ENCODE measurements around the gene PPARA. TPM values are rescaled to one million over a fixed set of nuclear protein-coding genes. Genes with fewer than 3 reads are reported as not detected.

The PPARA gene
- total RNA-seq, 1 experiment from 2014 or later, result 14.5 TPM

DNA sequence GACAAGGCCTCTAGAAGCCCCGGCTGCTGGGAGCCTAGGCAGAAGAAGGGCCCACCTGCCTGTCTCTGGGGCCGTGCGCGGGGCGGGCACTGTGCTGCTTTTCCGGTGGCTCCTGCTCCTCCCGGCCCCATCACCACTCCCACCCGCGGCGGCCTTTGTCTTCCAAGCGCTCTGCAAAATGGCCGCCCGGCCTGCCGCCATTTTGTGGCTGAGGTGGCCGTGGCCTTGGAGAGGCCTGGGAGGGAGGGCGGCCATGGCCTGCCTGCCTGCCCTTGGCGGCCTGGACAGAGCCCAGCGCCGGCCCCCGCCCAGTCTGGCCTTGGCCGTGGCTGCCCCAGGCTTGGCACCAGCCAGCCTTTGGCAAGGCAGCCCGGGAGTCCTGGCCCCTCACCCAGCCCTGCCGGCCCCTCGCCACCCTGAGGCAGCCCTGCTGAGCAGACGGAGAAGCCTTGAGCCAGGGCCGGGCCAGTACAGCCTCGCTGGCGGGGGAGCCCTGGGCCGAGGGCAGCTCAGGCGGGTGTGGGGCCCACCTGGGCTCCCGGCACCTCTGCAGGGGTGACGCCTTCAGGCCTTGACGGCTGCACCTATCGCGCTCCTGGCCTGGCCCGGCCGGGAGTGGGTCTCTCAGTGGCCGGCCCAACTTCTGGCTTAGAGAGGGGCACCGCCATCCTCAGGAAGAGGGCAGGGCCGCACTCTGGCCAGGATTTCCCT lies 46.0 kb upstream of the PPARA start:
- H2AFZ ChIP-seq (ENCODE audit: low read depth, low read length, poor library complexity, severe bottlenecking), result no peak overlapping the region
- peak overlapping the region; percentile 38; the same call in 1 of the 2 replicates for H3K27ac ChIP-seq (ENCODE audit: low read depth, low read length)
- H3K27me3 ChIP-seq (ENCODE audit: insufficient read depth, low read length), result no peaks in the 10 kb centered on the region
- intact Hi-C loops (cut with micrococcal nuclease), result no loop called here
- H3K36me3 ChIP-seq (ENCODE audit: control insufficient read depth in 1 of 2, insufficient read depth in 2 of 2, low read length in 2 of 2), result peaks cover 12 to 33% of the 10 kb centered on the region in 2 experiments; a peak in 3 of 4 replicates
- BruUV-seq (replicated peaks), result no TSS peak
- ATAC-seq (no peak), DNase-seq (ENCODE audit: low read depth, low spot score) (no peak)
- no peaks in the 10 kb centered on the region for H3K9me3 ChIP-seq (ENCODE audit: control insufficient read depth in 1 of 2, insufficient read depth in 1 of 2, low read depth in 1 of 2, low read length in 2 of 2)
- no peak overlapping the region for H3K9ac ChIP-seq (ENCODE audit: low read length)
- H3K79me2 ChIP-seq (ENCODE audit: insufficient read depth, low read length), result peaks cover 54% of the 10 kb centered on the region; the same call in 1 of the 2 replicates
- no peaks in the 10 kb centered on the region for H3K9me2 ChIP-seq (ENCODE audit: insufficient read depth)
- H4K20me1 ChIP-seq (ENCODE audit: insufficient read depth), result no peaks in the 10 kb centered on the region
- peak; percentile 64 for TF ChIP-seq YY1 (IDR thresholded peaks at IDR 0.05; ENCODE audit: extremely low read depth, insufficient replicate concordance, low read depth, low read length)
- no peak for TF ChIP-seq EZH2 (IDR thresholded peaks at IDR 0.05)
- peaks cover 2 to 39% of the 10 kb centered on the region in 2 experiments; a peak in 3 of 4 replicates for H3K4me1 ChIP-seq (ENCODE audit: control insufficient read depth in 1 of 2, insufficient read depth in 2 of 2, low read length in 2 of 2)
- no peak overlapping the region for H3K4me3 ChIP-seq (replicated peaks in 1 of 2; ENCODE audit: low read depth in 1 of 2, low read length in 2 of 2)
- CTCF ChIA-PET, result no interaction called here
- POLR2A ChIA-PET, result no interaction called here
- no peak overlapping the region for H3K4me2 ChIP-seq (ENCODE audit: low read length)
- RAD21 ChIA-PET (ENCODE audit: low non-redundant PET in 1 of 2, low total read pairs in 2 of 2, uncharacterized antibody in 2 of 2, unreplicated experiment in 2 of 2), result no interaction called here

DNA sequence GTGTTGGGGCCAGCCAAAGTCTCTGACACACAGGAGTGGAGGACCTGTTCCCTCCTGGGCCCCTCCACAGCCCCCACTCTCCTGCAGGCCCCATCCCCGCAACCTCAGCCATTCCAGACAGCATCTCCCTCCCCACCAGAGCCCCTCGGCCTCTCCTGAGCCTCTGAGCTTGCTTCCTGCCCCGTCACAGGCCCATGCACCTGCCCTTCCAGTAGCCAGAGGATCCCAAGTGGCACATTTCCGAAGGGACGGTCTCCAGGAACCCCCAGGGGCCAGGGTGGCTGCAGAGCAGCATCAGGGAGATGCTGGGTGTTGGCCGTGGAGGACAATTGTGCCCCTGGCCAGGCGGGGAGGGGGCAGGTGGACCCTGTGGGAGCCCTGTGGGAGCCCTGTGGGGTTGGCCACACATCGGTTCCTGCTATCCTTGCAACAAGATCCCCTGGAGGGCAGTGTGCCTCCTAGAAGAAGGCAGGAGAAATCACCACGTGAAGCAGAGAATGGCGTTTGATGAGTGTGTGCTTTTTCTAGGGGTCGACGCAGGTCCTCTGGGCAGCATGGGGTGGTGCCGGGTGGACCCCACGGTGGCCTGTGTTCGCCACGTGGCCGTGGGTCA lies 45.3 kb upstream of the PPARA start:
- POLR2A ChIA-PET, result no interaction called here
- no peak overlapping the region for H3K4me2 ChIP-seq (ENCODE audit: low read length)

More for the DNA sequence above, 45.3 kb upstream of the PPARA start:
- Histone ChIP-seq H3K4me3 (replicated peaks in 1 of 2; ENCODE audit: low read depth in 1 of 2, low read length in 2 of 2) (no peak overlapping the region), H3K9ac (ENCODE audit: low read length) (no peak overlapping the region), H3K9me3 (ENCODE audit: control insufficient read depth in 1 of 2, insufficient read depth in 1 of 2, low read depth in 1 of 2, low read length in 2 of 2) (no peaks in the 10 kb centered on the region), H3K9me2 (ENCODE audit: insufficient read depth) (no peaks in the 10 kb centered on the region), H2AFZ (ENCODE audit: low read depth, low read length, poor library complexity, severe bottlenecking) (no peak overlapping the region), H4K20me1 (ENCODE audit: insufficient read depth) (no peaks in the 10 kb centered on the region), H3K79me2 (ENCODE audit: insufficient read depth, low read length) (peaks cover 48% of the 10 kb centered on the region; the same call in 1 of the 2 replicates), H3K36me3 (ENCODE audit: control insufficient read depth in 1 of 2, insufficient read depth in 2 of 2, low read length in 2 of 2) (peaks cover 11 to 32% of the 10 kb centered on the region in 2 experiments; a peak in 3 of 4 replicates), H3K27ac (ENCODE audit: low read depth, low read length) (peak overlapping the region; percentile 38; the same call in 1 of the 2 replicates), H3K27me3 (ENCODE audit: insufficient read depth, low read length) (no peaks in the 10 kb centered on the region), H3K4me1 (ENCODE audit: control insufficient read depth in 1 of 2, insufficient read depth in 2 of 2, low read length in 2 of 2) (peaks cover 3 to 46% of the 10 kb centered on the region in 2 experiments; a peak in 3 of 4 replicates)
- BruUV-seq (replicated peaks), result no TSS peak
- ATAC-seq (no peak), DNase-seq (ENCODE audit: low read depth, low spot score) (no peak)
- intact Hi-C loops (cut with micrococcal nuclease), result no loop called here
- RAD21 ChIA-PET (ENCODE audit: low non-redundant PET in 1 of 2, low total read pairs in 2 of 2, uncharacterized antibody in 2 of 2, unreplicated experiment in 2 of 2), result no interaction called here
- CTCF ChIA-PET, result no interaction called here
- TF ChIP-seq EZH2 (IDR thresholded peaks at IDR 0.05) (no peak), FOSL1 (IDR thresholded peaks at IDR 0.05; ENCODE audit: low read depth) (no peak), SIN3A (IDR thresholded peaks at IDR 0.05; ENCODE audit: low read depth) (no peak), POLR2AphosphoS5 (IDR thresholded peaks at IDR 0.05; ENCODE audit: low read depth, low read length) (no peak), CEBPB (IDR thresholded peaks at IDR 0.05; ENCODE audit: low read depth) (no peak), EGR1 (IDR thresholded peaks at IDR 0.05; ENCODE audit: low read depth) (no peak), RAD21 (IDR thresholded peaks at IDR 0.05; ENCODE audit: low read depth) (no peak), SP1 (IDR thresholded peaks at IDR 0.05; ENCODE audit: low read depth) (no peak), SRF (IDR thresholded peaks at IDR 0.05; ENCODE audit: low read depth) (no peak), ZFX (IDR thresholded peaks at IDR 0.05) (no peak), EZH2phosphoT487 (IDR thresholded peaks at IDR 0.05; ENCODE audit: borderline replicate concordance) (no peak), ELF1 (IDR thresholded peaks at IDR 0.05; ENCODE audit: borderline replicate concordance, low read depth) (no peak), ZNF274 (IDR thresholded peaks at IDR 0.05; ENCODE audit: low read depth, low read length) (no peak), TCF7L2 (IDR thresholded peaks at IDR 0.05; ENCODE audit: borderline replicate concordance, extremely low read depth, insufficient read depth, insufficient read length) (no peak), JUND (IDR thresholded peaks at IDR 0.05) (no peak), POLR2A (IDR thresholded peaks at IDR 0.05; ENCODE audit: borderline replicate concordance, extremely low read depth, insufficient read depth, insufficient read length) (no peak)
- TF ChIP-seq, protein P1, sequence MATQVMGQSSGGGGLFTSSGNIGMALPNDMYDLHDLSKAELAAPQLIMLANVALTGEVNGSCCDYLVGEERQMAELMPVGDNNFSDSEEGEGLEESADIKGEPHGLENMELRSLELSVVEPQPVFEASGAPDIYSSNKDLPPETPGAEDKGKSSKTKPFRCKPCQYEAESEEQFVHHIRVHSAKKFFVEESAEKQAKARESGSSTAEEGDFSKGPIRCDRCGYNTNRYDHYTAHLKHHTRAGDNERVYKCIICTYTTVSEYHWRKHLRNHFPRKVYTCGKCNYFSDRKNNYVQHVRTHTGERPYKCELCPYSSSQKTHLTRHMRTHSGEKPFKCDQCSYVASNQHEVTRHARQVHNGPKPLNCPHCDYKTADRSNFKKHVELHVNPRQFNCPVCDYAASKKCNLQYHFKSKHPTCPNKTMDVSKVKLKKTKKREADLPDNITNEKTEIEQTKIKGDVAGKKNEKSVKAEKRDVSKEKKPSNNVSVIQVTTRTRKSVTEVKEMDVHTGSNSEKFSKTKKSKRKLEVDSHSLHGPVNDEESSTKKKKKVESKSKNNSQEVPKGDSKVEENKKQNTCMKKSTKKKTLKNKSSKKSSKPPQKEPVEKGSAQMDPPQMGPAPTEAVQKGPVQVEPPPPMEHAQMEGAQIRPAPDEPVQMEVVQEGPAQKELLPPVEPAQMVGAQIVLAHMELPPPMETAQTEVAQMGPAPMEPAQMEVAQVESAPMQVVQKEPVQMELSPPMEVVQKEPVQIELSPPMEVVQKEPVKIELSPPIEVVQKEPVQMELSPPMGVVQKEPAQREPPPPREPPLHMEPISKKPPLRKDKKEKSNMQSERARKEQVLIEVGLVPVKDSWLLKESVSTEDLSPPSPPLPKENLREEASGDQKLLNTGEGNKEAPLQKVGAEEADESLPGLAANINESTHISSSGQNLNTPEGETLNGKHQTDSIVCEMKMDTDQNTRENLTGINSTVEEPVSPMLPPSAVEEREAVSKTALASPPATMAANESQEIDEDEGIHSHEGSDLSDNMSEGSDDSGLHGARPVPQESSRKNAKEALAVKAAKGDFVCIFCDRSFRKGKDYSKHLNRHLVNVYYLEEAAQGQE (IDR thresholded peaks at IDR 0.05; ENCODE audit: low read depth), result no peak
